Peyer's patch (tissue), 4 donors: ENCODE results near the gene SCAP. TPM values are rescaled to one million over a fixed set of nuclear protein-coding genes. Genes with fewer than 3 reads are reported as not detected.

Experiments used
- DNase-seq, 3 donors: peaks; one replicate each; pipeline ENCODE4 v3.0.0-alpha.2; 2017 to 2019
- H3K27ac ChIP-seq, 4 donors: fragments of 200-600 bp; sonication (generic); one replicate each; pipeline ENCODE4 v1.5.1; 2016 to 2019
- H3K27me3 ChIP-seq, 2 donors: fragments of 200-600 bp; sonication (generic); one replicate each; pipeline ENCODE4 v1.5.1; 2019
- H3K36me3 ChIP-seq, 3 donors: fragments of 200-600 bp; sonication (generic); one replicate each; pipeline ENCODE4 v1.5.1; 2016 to 2019
- H3K4me1 ChIP-seq, 4 donors: fragments of 200-600 bp; sonication (generic); one replicate each; pipeline ENCODE4 v1.5.1; 2016 to 2019
- H3K4me3 ChIP-seq, 4 donors: fragments of 200-600 bp; sonication (generic); 1 replicate in 3 of 4; 2 replicates in 1 of 4; pipeline ENCODE4 v1.5.1; 2016 to 2019; ENCODE audit warnings: mild to moderate bottlenecking in 1 of 4
- H3K9me3 ChIP-seq, 4 donors: fragments of 200-600 bp; sonication (generic); one replicate each; pipeline ENCODE4 v1.5.1; 2016 to 2019; ENCODE audit warnings: mild to moderate bottlenecking in 1 of 4
- POLR2A ChIP-seq, 2 donors: fragments of 450-650 bp; IDR thresholded peaks; one replicate each; pipeline ENCODE4 v1.5.1; 2017; ENCODE audit warnings: antibody characterized with exemption in 2 of 2, mild to moderate bottlenecking in 2 of 2, moderate library complexity in 2 of 2
- total RNA-seq, 4 donors: library from RNA; depleted of rRNA; stranded (reverse); fragments of >200 nt; gene quantifications; one replicate each; pipeline ENCODE4 v1.1.0, GENCODE V29; 2016
- TF ChIP-seq, protein P1 (sequence below), 6 experiments: fragments of 450-650 bp in 4 of 6; fragments of 200-600 bp in 2 of 6; sonication (generic) in 1 of 6; IDR thresholded peaks; one replicate each; pipeline ENCODE4 v1.5.1; 2017 to 2019; ENCODE audit warnings: antibody characterized with exemption in 6 of 6, mild to moderate bottlenecking in 3 of 6, moderate library complexity in 1 of 6

Gene SCAP
- total RNA-seq, 4 donors from 2014 or later: 111 to 257 (median 207) TPM

DNA sequence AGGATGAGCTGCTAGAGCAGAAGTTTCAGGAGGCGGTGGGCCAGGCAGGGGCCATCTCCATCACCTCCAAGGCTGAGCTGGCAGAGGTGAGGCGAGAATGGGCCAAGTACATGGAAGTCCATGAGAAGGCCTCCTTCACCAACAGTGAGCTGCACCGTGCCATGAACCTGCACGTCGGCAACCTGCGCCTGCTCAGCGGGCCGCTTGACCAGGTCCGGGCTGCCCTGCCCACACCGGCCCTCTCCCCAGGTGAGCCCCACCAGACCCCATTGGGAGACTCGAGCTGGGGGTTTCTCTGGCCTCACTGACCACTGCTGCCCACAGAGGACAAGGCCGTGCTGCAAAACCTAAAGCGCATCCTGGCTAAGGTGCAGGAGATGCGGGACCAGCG lies 66.9 kb downstream of the SCAP start:
- TF ChIP-seq POLR2A (IDR thresholded peaks at IDR 0.05): no peak
- TF ChIP-seq, protein P1, sequence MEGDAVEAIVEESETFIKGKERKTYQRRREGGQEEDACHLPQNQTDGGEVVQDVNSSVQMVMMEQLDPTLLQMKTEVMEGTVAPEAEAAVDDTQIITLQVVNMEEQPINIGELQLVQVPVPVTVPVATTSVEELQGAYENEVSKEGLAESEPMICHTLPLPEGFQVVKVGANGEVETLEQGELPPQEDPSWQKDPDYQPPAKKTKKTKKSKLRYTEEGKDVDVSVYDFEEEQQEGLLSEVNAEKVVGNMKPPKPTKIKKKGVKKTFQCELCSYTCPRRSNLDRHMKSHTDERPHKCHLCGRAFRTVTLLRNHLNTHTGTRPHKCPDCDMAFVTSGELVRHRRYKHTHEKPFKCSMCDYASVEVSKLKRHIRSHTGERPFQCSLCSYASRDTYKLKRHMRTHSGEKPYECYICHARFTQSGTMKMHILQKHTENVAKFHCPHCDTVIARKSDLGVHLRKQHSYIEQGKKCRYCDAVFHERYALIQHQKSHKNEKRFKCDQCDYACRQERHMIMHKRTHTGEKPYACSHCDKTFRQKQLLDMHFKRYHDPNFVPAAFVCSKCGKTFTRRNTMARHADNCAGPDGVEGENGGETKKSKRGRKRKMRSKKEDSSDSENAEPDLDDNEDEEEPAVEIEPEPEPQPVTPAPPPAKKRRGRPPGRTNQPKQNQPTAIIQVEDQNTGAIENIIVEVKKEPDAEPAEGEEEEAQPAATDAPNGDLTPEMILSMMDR (IDR thresholded peaks at IDR 0.05): no peak
- H3K36me3 ChIP-seq: peaks cover 0 to 86% (median 0%) of the 10 kb centered on the region in 3 donors

DNA sequence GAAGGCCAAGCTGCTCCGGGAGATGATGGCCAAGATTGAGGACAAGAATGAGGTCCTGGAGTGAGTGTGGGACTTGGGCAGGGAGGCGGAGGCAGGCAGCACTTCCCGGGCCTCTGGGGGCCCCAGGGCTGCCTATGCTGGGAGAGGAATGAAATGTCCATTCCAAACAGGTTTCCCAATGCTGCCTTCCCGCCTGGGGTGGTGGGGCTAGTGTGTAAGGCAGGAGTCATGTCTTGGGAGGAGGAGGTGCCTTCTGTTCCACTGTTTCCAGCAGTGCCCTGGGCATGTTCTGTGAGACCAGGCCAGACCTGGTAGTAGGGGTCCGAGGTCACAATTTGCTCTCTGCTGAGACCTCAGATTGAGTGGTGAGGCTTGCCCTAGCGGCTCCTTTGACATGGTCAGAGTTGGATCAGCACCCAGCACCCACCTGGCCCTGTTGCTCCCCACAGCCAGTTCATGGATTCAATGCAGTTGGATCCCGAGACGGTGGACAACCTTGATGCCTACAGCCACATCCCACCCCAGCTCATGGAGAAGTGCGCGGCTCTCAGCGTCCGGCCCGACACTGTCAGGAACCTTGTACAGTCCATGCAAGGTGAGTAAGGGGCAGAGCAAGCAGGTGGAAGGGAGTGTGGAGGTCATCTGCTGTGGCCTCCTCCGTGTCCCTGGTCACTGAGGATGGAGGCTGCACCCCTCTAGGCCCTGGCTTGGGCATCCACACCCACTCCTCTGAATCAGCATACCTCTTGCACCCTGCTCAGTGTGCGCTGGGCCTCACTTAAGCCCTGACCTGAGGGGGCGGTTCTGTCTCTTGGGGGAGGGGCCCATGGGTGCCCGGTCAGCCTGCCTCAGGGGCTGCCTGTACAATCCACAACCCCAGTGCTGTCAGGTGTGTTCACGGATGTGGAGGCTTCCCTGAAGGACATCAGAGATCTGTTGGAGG lies 67.6 kb downstream of the SCAP start:
- Histone ChIP-seq H3K4me1 (peaks cover 0 to 7% (median 0%) of the 10 kb centered on the region in 4 donors), H3K9me3 (no peaks in the 10 kb centered on the region), H3K36me3 (peaks cover 0 to 86% (median 0%) of the 10 kb centered on the region in 3 donors), H3K27ac (no peak overlapping the region), H3K4me3 (no peak overlapping the region), H3K27me3 (no peaks in the 10 kb centered on the region)
- no peak for TF ChIP-seq POLR2A (IDR thresholded peaks at IDR 0.05)
- TF ChIP-seq, protein P1 (IDR thresholded peaks at IDR 0.05): no peak
- DNase-seq: no peak

More for the DNA sequence above, 66.9 kb downstream of the SCAP start:
- Histone ChIP-seq H3K4me3 (no peak overlapping the region), H3K27ac (no peak overlapping the region), H3K9me3 (no peaks in the 10 kb centered on the region), H3K27me3 (no peaks in the 10 kb centered on the region), H3K4me1 (peaks cover 0 to 7% (median 0%) of the 10 kb centered on the region in 4 donors)
- peak in 1 of 3 donors; percentile 47 for DNase-seq

DNA sequence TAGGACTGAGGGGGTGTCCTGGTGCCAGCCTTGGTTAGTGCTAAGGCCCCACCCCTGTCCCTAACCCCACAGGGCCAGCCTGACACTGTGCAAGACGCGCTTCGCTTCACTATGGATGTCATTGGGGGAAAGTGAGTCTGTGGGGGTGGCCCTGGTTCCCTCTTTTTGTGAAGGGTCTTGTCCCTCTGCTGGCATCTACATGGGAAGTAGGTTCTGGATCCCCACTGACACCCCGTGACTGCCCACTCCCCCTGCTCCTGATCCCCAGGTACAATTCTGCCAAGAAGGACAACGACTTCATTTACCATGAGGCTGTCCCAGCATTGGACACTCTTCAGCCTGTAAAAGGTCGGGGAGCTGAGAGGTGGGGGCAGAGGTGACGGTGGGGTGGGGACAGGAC lies 68.5 kb downstream of the SCAP start:
- DNase-seq: no peak
- H3K27me3 ChIP-seq: no peaks in the 10 kb centered on the region

DNA sequence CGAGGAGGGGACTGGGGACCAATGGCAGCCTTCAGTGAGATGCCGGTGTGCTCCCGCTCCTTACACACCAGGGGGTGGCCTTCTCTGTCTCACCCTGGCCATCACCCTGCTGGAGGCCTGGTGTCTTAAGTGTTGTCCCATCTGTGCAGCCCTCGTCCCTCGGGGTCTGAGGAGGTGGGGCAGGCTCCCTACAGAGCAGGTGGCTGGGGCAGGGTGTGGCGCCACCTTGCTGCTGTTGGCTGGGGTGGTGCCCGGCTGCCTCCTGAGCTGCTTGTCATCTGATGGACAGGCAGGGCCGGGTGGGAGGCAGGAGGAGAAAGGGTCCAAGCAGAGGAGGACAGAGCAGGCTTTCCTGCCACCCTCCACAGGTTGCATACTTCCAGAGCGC lies 69.0 kb downstream of the SCAP start:
- no peak overlapping the region for H3K4me3 ChIP-seq
- H3K27ac ChIP-seq: no peak overlapping the region
- H3K9me3 ChIP-seq: no peaks in the 10 kb centered on the region
- H3K4me1 ChIP-seq: peaks cover 0 to 7% (median 0%) of the 10 kb centered on the region in 4 donors
- no peak for TF ChIP-seq POLR2A (IDR thresholded peaks at IDR 0.05)
- TF ChIP-seq, protein P1 (IDR thresholded peaks at IDR 0.05): peak in 2 of 6 experiments; percentile 6 to 15
- peaks cover 0 to 83% (median 0%) of the 10 kb centered on the region in 3 donors for H3K36me3 ChIP-seq
- DNase-seq: no peak
- no peaks in the 10 kb centered on the region for H3K27me3 ChIP-seq

More for the DNA sequence above, 68.5 kb downstream of the SCAP start:
- no peaks in the 10 kb centered on the region for H3K9me3 ChIP-seq
- TF ChIP-seq POLR2A (IDR thresholded peaks at IDR 0.05): no peak
- TF ChIP-seq, protein P1 (IDR thresholded peaks at IDR 0.05): no peak
- H3K4me1 ChIP-seq: peaks cover 0 to 7% (median 0%) of the 10 kb centered on the region in 4 donors
- no peak overlapping the region for H3K4me3 ChIP-seq
- H3K27ac ChIP-seq: no peak overlapping the region
- peaks cover 0 to 86% (median 0%) of the 10 kb centered on the region in 3 donors for H3K36me3 ChIP-seq

DNA sequence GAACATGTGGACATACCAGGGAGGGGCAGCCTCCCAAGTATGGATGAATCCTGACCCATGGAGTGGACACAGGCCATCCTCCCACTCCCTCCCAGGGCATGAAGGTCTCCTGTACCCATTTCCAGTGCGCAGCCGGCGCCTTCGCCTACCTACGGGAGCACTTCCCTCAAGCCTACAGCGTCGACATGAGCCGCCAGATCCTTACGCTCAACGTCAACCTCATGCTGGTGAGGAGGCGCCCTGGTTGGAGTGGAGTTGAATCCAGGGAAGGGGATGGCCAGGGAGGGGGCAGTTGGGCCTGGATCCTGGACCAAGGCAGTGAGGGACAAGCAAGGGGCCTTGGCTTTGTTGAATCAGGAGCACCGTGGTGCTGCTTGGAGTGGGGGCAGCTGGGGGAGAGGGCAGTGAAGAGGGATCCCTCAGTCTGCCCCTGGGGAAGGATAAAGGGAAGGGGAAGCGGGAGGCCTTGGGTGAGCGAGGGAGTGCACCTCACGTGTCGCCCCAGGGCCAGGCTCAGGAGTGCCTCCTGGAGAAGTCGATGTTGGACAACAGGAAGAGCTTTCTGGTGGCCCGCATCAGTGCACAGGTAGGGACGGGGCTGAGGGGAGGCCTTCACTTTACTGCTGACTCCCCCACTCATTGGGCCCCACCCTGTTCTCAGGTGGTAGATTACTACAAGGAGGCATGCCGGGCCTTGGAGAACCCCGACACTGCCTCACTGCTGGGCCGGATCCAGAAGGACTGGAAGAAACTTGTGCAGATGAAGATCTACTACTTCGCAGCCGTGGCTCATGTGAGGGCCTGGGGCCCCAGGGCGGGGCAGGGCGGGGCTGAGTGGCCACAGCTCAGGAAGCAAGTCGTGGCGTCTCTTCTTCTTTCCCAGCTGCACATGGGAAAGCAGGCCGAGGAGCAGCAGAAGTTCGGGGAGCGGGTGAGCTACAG lies 69.7 kb downstream of the SCAP start:
- no peak for DNase-seq
- Histone ChIP-seq H3K27me3 (no peaks in the 10 kb centered on the region), H3K4me1 (peaks cover 0 to 7% (median 0%) of the 10 kb centered on the region in 4 donors), H3K9me3 (no peaks in the 10 kb centered on the region), H3K4me3 (no peak overlapping the region), H3K27ac (no peak overlapping the region), H3K36me3 (peaks cover 0 to 83% (median 0%) of the 10 kb centered on the region in 3 donors)
- TF ChIP-seq POLR2A (IDR thresholded peaks at IDR 0.05): no peak
- TF ChIP-seq, protein P1 (IDR thresholded peaks at IDR 0.05): no peak
